Retina (tissue), 1 donor: Measurements from ENCODE around the gene PDGFA.
"Not testable (repeated sequence)": the region's sequence is repeated elsewhere in the genome, so short reads cannot be mapped to it uniquely, and the experiment has no call there.

Experiments
- DNase-seq: peaks from one replicate; pipeline ENCODE4 v3.0.0-alpha.2; 2016

PDGFA gene

GRCh38 chr7:552151-552867, 32.7 kb upstream of the PDGFA start:
- DNase-seq = not testable (repeated sequence)

DNA sequence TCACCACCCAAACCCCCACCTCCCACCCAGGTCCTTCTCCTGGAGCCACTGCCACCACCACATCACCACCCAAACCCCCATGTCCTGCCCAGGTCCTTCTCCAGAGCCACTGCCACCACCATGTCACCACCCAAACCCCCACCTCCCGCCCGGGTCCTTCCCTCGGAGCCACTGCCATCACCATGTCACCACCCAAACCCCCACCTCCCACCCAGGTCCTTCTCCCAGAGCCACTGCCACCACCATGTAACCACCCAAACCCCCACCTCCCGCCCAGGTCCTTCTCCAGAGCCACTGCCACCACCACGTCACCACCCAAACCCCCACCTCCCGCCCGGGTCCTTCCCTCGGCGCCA, 31.9 kb upstream of the PDGFA start:
- DNase-seq = not testable (repeated sequence)

- DNase-seq = no peak
Measured at GRCh38 chr7:550881-551614, 31.4 kb upstream of the PDGFA start.

- no peak for DNase-seq
Measured at GRCh38 chr7:549891-550625, 30.4 kb upstream of the PDGFA start.

DNA sequence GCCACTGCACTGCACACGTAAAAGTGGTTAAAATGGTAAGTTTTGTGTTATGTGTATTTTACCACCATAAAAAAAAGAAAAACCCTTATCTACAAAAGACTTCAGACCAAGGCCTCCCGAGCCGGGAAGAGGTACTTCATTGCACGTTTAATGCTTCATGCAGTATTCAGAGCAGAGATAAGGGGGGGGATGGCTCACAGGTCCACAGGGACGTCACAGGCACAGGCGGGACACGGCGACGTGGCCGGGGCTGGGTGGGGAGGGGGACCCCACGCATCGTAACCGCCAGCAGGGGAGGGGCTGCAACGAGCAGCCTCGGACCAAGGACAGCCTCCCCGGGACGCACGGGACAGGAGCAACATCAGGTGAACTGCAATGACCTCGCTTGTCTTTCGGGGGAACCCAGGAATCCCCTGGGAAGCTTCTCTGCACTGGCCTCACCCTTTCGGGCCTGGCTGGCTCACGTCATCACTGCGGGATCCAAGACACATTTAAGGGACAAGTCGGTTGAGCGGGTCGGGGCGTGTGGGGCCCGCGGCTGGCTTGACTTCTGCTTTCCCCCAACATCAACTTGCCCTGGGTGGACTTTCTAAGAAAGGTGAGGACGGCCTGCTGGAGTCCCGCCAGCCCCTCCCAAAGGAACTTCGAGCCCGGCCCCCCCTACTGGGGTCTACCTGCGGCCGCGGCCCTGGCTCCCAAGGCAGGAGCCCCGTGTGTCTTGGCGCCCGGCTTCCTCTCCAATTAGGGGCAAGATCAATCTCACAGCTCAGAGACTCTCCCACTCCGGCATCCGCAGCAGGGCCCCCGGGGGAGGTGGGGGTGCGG, 29.6 kb upstream of the PDGFA start:
- DNase-seq = no peak

DNA sequence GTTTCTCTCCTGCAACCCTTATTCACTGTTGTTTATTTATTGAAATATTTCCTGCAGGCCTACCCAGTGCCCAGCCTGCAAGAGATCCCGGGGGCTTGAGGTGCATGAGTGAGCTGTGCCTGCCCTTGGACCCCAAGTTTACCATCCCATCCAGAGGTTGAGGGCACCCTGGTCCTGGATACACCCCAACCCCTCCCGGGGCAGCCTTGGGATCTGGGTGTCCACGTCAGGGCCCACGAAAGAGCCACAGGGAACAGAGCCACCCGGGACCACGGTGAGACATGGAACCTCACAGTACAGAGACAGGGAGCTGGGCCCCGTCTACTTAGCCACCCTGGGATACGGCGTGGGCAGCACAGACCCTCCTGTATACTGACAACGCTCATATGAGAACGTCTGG, 28.8 kb upstream of the PDGFA start:
- no peak for DNase-seq

DNA sequence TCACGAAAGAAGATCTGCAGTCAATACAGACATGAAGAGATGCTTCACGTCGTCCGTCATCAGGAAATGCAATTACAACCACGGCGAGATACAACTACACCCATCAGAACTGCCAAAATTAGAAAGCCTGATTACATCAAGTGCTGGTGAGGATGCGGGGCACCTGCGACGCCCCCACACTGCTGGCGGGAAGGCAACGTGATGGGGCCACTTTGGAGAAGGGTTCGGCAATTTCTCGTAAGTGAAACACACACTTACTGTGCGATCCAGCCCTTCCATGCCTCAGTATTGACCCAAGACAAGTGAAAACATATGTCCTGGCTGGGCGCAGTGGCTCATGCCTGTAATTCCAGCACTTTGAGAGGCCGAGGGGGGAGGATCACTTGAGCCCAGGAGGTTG, 25.8 kb upstream of the PDGFA start:
- DNase-seq = no peak

DNA sequence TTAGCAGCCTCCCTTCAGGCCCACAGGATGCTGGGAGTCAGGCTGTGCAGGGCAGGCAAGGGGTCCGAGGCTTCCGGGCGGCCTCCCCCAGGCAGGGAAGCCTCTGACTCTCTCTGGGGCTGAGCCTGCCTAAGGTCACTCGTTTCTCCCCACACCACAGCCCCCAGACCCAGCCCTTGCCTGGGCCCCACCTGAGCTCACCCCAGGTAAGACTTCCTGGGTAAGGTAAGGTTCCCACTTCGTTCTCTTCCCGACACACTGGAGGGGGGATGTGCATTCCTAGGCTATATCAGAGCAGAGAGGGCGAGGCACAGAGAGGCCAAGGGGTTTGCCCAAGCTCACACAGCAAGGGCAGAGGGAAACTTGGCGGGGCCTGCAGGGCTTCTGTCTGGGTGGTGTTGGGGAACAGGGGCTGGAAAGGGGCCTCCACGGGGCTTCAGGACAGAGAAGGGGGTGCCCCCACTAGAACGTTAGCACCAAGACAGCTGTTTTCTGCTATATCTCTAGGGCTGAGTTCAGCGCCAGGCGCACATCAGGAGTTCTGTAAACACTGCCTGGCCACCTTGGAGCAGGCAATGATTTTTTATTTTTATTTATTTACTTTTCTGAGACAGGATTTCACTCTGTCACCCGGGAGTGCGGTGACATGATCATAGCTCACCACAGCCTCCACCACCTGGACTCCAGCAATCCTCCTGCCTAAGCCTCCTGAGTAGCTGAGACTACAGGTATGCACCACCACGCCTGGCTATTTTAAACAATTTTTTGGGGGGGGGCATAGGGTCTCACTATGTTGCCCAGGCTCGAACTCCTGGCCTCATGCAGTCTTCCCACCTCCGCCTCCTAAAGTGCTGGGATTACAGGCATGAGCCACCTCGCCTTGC, 24.9 kb upstream of the PDGFA start:
- no peak for DNase-seq

DNA sequence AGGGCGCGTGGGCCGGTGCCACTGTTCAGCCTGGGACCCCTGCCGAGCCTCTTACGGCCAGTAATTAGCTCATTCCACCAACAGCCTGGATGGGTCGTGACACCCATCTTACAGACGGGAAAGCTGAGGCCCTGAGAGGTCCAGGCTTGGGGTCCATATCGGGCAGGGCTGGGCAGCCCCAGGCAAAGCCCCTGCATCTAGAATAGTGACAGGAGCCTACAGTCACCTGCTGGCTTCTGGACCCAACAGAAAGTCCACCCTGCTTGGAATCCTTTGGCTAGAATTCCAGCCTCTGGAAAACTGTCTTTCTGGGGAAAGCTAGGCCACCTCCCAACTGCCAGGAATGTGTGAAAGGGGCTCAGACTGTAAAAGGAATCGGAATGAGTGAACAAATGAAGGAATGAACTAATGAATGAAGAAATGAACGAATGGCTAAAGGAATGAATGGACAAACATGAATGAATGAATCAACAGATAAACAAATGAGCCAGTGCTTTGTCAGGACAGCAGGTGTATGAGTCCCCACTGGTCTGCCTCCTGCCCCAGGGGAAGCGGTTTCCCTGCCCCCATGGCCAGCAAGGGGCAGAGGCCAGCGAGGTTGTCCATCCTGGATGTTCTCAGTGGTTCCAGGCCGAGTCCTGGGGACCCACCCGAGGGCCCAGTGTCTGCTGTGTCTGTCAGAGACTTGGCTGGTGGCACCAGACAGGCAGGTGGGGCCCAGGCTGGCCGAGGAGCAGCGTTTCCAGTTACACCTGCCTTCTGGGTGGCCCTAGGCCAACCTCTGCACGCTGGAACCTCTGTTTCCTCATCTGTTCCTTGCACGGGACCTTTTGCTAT, 24.1 kb upstream of the PDGFA start:
- DNase-seq = no peak

GRCh38 chr7:542713-543500, 23.3 kb upstream of the PDGFA start:
- peak; percentile 69 for DNase-seq

DNA sequence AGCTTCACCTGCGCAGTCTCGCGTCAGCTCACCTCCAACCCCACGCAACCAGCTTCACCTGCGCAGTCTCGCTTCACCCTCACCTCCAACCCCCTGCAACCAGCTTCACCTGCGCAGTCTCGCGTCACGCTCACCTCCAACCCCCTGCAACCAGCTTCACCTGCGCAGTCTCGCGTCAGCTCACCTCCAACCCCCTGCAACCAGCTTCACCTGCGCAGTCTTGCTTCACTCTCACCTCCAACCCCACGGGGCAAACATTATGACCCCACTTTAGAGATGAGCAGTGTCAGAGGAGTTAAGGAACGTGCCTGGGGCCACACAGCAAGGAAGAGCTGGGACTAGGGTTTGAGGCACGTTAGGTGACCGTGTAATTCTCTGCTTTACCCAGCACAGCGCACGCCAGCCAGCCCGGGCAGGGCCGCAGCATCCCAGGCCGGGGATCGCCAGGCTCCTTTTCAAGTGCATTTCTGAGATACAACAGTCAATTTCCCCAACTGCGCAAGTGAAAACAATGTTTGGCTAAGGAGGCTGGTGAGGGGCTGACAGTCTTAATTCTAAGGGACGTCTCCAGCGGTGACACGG, 22.6 kb upstream of the PDGFA start:
- DNase-seq = no peak

DNA sequence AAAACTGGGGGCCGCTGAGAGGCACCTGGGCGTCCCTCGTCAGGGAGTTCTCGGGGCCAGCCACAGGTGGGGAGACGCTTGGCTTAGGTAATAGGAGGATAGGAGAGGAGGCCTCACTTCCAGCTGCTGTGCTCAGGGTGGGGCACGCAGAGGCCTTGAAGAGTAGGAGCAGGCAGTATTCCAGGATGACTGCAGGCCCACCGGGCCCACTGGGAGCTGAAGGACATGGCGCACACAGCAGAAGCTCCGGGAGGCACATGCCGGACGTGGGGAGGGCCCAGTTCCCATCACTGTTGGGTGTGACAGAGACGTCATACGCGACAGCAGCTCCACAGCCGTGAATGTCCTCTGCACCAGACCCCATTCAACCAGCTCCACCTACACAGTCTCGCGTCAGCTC, 22.0 kb upstream of the PDGFA start:
- no peak for DNase-seq

DNA sequence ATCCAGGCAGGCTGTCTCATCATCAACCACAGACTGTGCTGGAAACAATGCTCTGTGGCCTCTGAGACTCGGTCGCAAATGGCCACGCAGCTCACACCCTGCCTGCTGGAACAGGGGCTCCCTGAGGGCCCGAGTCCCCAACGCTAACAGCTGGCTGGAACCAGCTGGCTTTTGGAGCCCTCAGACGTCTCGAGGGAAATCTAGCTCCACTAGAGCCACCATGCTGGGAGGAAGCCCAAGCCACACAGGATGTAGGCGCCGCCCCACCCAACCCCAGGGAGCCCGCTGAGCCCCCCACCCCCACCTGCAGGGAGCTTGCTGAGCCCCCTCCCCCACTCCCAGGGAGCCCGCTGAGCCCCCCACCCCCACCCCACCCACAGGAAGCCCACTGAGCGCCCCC, 21.4 kb upstream of the PDGFA start:
- DNase-seq = no peak

- no peak for DNase-seq
Measured at GRCh38 chr7:540579-540978, 20.9 kb upstream of the PDGFA start.

DNA sequence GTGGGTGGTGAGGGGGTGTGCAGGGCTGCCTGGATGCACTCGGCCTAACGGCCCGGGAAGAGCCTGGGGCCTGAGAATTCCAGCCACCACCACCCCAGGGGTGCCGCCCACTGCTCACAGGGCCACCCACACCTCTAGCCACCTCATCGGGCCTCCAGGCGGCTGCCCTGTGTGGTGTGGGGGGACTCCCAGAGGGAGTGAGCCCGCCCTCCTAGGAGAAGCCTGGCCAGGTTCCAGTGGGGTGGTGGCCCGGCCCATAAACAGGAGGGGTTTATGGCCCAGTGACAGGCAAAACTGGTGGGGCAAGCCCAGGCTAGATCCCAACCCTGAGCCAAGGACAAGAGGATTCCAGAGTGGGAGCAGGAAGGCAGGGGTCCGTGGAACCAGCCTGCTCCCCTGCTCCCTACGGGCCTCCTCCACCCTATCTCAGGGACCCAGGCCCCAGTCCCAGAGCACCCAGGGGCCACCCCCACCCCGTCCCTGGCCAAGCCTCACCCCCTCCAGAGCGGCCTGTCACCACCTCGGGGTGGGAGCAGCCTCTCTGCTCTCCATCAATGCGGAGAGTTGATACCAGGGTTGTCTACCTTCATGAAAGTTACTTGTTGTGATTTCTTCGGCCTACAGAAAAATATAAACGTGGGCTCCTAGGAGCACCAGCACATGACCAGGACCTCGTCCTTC, 20.2 kb upstream of the PDGFA start:
- no peak for DNase-seq

DNA sequence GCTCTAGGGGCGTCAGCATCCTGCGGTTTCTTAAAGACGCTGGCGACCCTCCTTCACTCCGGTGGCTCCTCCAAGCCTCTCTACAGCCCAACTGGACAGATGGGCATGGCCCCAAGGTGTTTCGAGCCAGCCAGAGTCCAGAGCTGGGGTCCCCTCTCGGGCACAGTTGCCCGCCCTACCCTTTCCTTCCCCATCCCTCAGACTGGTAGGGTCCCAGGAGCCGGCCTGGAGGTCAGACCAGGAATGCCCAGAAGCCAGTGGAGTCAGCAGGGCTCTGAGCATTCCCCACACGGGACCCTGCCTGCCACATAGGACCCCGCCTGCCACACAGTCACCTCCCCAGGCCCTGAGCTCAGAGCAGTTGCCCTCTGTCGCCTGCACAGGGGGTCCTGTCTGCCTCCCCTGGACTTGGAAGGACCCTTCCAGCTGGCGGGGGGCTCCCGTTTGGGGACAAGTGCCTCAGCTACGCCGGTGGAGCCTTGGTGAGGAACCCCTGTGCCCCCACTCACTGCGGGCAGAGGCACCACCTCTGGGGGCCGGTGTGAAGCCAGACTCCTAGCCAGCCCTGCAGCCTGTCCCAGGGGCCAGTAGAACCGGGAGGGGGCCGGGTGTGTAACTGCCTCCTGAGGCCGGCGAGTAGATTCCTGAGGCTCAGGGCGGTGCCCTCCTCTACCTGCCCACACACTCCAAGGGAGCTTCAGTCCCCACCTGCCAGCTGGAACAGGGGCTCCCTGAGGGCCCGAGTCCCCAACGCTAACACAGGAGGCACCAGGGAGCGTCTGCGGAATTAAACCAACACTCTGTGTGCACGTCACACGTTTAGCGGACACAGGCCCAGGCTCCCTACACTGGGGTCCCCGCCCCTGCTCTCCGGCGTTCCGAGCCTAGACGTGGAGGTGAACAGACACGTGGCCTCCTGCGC, 19.4 kb upstream of the PDGFA start:
- no peak for DNase-seq

GRCh38 chr7:537911-538634, 18.4 kb upstream of the PDGFA start:
- DNase-seq = no peak
